LNCaP clone FGC (cell line): ENCODE measurements around the gene TRPM1.

Source experiments
- DNase-seq: peaks from one replicate; pipeline ENCODE4 v3.0.0-alpha.2; 2011; ENCODE audit warnings: low read depth
- H3K4me3 ChIP-seq: 2 replicates; pipeline ENCODE4 v1.5.1; 2011; ENCODE audit warnings: mild to moderate bottlenecking, low read depth, low read length, control low read depth
- CTCF ChIP-seq: IDR thresholded peaks from 2 replicates; pipeline ENCODE4 v1.5.1; 2012; ENCODE audit warnings: mild to moderate bottlenecking; ENCODE audit not compliant: control insufficient read depth, insufficient read depth; ENCODE audit errors: extremely low read depth

The TRPM1 gene

GRCh38 chr15:31147456-31147855, 45.9 kb upstream of the TRPM1 start:
- no peak for DNase-seq
- no peak for TF ChIP-seq CTCF
- no peak overlapping the region for H3K4me3 ChIP-seq

- no peak for DNase-seq
- TF ChIP-seq CTCF = no peak
- no peak overlapping the region for H3K4me3 ChIP-seq
Measured at GRCh38 chr15:31145271-31145911, 43.9 kb upstream of the TRPM1 start.

GRCh38 chr15:31141792-31142191, 40.3 kb upstream of the TRPM1 start:
- no peak for TF ChIP-seq CTCF
- H3K4me3 ChIP-seq = no peak overlapping the region
- DNase-seq = no peak

- no peak for TF ChIP-seq CTCF
- no peak for DNase-seq
- H3K4me3 ChIP-seq = no peak overlapping the region
Measured at GRCh38 chr15:31136607-31137328, 35.2 kb upstream of the TRPM1 start.

GRCh38 chr15:31136016-31136415, 34.5 kb upstream of the TRPM1 start:
- no peak overlapping the region for H3K4me3 ChIP-seq
- DNase-seq = no peak

GRCh38 chr15:31135523-31135922, 34.0 kb upstream of the TRPM1 start:
- no peak overlapping the region for H3K4me3 ChIP-seq
- DNase-seq = no peak
- no peak for TF ChIP-seq CTCF

More at GRCh38 chr15:31136016-31136415, 34.5 kb upstream of the TRPM1 start:
- no peak for TF ChIP-seq CTCF
